Measurements from ENCODE around the gene SLC48A1. TPM values are rescaled to one million over a fixed set of nuclear protein-coding genes. Genes with fewer than 3 reads are reported as not detected.

SLC48A1 gene
- total and polyA plus RNA-seq, 3 donors from 2014 or later, result 21.0 to 32.0 (median 25.5) TPM

GRCh38 chr12:47779943-47780504 is 7.0 kb downstream of the SLC48A1 start:
- Histone ChIP-seq H3K4me3 (no peak overlapping the region), H3K9me3 (no peaks in the 10 kb centered on the region), H3K36me3 (ENCODE audit: low read depth, missing control alignments) (no peaks in the 10 kb centered on the region), H3K27ac (peak overlapping the region in 1 of 2 donors; percentile 17), H3K4me1 (peaks cover 40% of the 10 kb centered on the region), H3K27me3 (no peaks in the 10 kb centered on the region)
- no peak for DNase-seq
- TF ChIP-seq CTCF (IDR thresholded peaks at IDR 0.05), result no peak
- TF ChIP-seq POLR2A (IDR thresholded peaks at IDR 0.05), result no peak
- intact Hi-C loops (cut with DNase I; ENCODE audit: low total_unique reads), result loop anchor here (10.0 kb wide), 1 partner anchor 65 kb away; no protein-coding TSS in a partner anchor
- 63 to 73% methylated on average over 11 of the region's 11 CpGs for WGBS, 2 donors

GRCh38 chr12:47781479-47782371 is 8.7 kb downstream of the SLC48A1 start:
- Histone ChIP-seq H3K4me3 (no peak overlapping the region), H3K4me1 (peaks cover 24% of the 10 kb centered on the region), H3K9me3 (no peaks in the 10 kb centered on the region), H3K27me3 (no peaks in the 10 kb centered on the region), H3K36me3 (ENCODE audit: low read depth, missing control alignments) (no peaks in the 10 kb centered on the region), H3K27ac (no peak overlapping the region)
- WGBS, 2 donors, result 76 to 89% methylated on average over 5 to 13 of the region's 13 CpGs
- TF ChIP-seq POLR2A (IDR thresholded peaks at IDR 0.05) (no peak), CTCF (IDR thresholded peaks at IDR 0.05) (no peak)
- no peak for DNase-seq
- intact Hi-C loops (cut with DNase I; ENCODE audit: low total_unique reads), result no loop called here

- H3K4me3 ChIP-seq, result no peak overlapping the region
- no peak for DNase-seq
- WGBS, 2 donors, result 72 to 89% methylated on average over 6 to 8 of the region's 8 CpGs
- TF ChIP-seq POLR2A (IDR thresholded peaks at IDR 0.05), result no peak
- TF ChIP-seq CTCF (IDR thresholded peaks at IDR 0.05), result no peak
- no peaks in the 10 kb centered on the region for H3K27me3 ChIP-seq
- no peak overlapping the region for H3K27ac ChIP-seq
- intact Hi-C loops (cut with DNase I; ENCODE audit: low total_unique reads), result no loop called here
- H3K9me3 ChIP-seq, result no peaks in the 10 kb centered on the region
- H3K36me3 ChIP-seq (ENCODE audit: low read depth, missing control alignments), result no peaks in the 10 kb centered on the region
- H3K4me1 ChIP-seq, result peaks cover 18% of the 10 kb centered on the region
Observed at GRCh38 chr12:47782372-47782770, 9.3 kb downstream of the SLC48A1 start.

- 71 to 77% methylated on average over 13 to 17 of the region's 17 CpGs for WGBS, 2 donors
- no peak for TF ChIP-seq POLR2A (IDR thresholded peaks at IDR 0.05)
- no peak for TF ChIP-seq CTCF (IDR thresholded peaks at IDR 0.05)
- Histone ChIP-seq H3K4me3 (no peak overlapping the region), H3K9me3 (no peaks in the 10 kb centered on the region), H3K27ac (no peak overlapping the region), H3K27me3 (no peaks in the 10 kb centered on the region), H3K4me1 (peaks cover 11% of the 10 kb centered on the region), H3K36me3 (ENCODE audit: low read depth, missing control alignments) (no peaks in the 10 kb centered on the region)
- no peak for DNase-seq
- intact Hi-C loops (cut with DNase I; ENCODE audit: low total_unique reads), result no loop called here
Observed at GRCh38 chr12:47783024-47783755, 10.2 kb downstream of the SLC48A1 start.
